Uterus (tissue), 2 donors: Measurements from ENCODE around the gene ZNF467.

Experiments
- POLR2A ChIP-seq, 2 donors: fragments of 450-650 bp; IDR thresholded peaks; one replicate each; pipeline ENCODE4 v1.6.1; 2016; ENCODE audit warnings: antibody characterized with exemption in 2 of 2, mild to moderate bottlenecking in 1 of 2, moderate library complexity in 1 of 2
- TF ChIP-seq, protein P1 (sequence below), 4 experiments: fragments of 200-600 bp in 2 of 4; fragments of 450-650 bp in 2 of 4; sonication (generic) in 2 of 4; IDR thresholded peaks; one replicate each; pipeline ENCODE4 v1.5.1; 2016 to 2019; ENCODE audit warnings: antibody characterized with exemption in 4 of 4, mild to moderate bottlenecking in 2 of 4, moderate library complexity in 1 of 4

DNA sequence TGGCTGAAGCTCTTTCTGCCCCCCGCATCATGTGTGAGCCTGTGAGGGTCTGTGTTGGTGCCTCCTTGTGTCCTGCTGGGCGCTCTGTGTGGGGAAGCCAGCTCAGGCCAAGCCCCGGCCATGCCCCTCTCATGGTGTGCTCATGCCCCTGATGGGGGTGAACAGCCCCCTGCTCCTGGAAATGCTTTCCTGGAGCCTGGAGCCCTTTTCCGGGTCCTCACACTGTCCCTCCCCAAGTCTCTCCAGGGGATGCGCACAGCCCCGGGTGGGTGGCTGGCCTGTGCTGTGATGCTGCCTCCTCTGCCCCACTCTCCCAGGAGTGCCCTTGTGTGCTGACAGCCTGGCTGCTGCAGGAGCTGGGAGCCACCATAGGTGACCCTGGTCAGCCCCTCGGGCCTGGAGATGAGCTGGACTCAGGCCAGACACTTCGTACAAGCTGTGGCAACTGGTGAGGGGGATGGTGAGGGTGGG is 43.9 kb upstream of the ZNF467 start:
- TF ChIP-seq, protein P1, sequence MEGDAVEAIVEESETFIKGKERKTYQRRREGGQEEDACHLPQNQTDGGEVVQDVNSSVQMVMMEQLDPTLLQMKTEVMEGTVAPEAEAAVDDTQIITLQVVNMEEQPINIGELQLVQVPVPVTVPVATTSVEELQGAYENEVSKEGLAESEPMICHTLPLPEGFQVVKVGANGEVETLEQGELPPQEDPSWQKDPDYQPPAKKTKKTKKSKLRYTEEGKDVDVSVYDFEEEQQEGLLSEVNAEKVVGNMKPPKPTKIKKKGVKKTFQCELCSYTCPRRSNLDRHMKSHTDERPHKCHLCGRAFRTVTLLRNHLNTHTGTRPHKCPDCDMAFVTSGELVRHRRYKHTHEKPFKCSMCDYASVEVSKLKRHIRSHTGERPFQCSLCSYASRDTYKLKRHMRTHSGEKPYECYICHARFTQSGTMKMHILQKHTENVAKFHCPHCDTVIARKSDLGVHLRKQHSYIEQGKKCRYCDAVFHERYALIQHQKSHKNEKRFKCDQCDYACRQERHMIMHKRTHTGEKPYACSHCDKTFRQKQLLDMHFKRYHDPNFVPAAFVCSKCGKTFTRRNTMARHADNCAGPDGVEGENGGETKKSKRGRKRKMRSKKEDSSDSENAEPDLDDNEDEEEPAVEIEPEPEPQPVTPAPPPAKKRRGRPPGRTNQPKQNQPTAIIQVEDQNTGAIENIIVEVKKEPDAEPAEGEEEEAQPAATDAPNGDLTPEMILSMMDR (IDR thresholded peaks at IDR 0.05), result no peak
- no peak for TF ChIP-seq POLR2A (IDR thresholded peaks at IDR 0.05)
